Middle frontal gyrus (tissue), 1 donor: ENCODE results near the gene GRB14.
"Not testable (repeated sequence)": the region's sequence is repeated elsewhere in the genome, so short reads cannot be mapped to it uniquely, and the experiment has no call there.

Experiments used
- DNase-seq: peaks from one replicate; pipeline ENCODE4 v3.0.0-alpha.2; 2015; ENCODE audit warnings: low spot score; ENCODE audit errors: extremely low spot score

Gene GRB14

GRCh38 chr2:164620873-164621763 lies at the start of gene GRB14:
TSS of gene GRB14 (minus strand) at chr2:164621482. CDS start at chr2:164621309, 173 bp downstream.
- no peak for DNase-seq

- no peak for DNase-seq
Measured at GRCh38 chr2:164669291-164669690, 48.0 kb upstream of the GRB14 start.

GRCh38 chr2:164667566-164667965 lies 46.3 kb upstream of the GRB14 start:
- DNase-seq, result no peak

GRCh38 chr2:164664070-164664469 lies 42.8 kb upstream of the GRB14 start:
- no peak for DNase-seq

GRCh38 chr2:164662868-164663631 lies 41.8 kb upstream of the GRB14 start:
- no peak for DNase-seq

- DNase-seq, result no peak
Measured at GRCh38 chr2:164662066-164662465, 40.8 kb upstream of the GRB14 start.

DNA sequence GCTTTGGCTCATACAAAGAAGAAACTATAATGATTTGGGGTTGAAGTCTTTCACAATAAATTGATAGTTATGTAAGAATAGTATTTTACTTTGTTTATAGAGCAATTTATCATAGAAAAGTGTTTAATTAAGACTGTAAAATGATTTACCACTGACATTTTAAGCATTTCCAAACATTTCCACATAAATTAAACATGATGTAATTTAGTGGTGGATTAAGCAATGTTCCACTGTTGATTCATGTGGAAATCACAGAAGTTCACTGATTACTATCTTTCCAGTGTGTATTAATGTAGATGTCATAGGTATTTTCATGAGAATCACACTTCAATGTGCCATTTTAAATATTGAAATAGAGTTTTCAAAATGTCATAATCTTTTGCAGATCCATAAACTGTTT lies 40.1 kb upstream of the GRB14 start:
- no peak for DNase-seq

DNA sequence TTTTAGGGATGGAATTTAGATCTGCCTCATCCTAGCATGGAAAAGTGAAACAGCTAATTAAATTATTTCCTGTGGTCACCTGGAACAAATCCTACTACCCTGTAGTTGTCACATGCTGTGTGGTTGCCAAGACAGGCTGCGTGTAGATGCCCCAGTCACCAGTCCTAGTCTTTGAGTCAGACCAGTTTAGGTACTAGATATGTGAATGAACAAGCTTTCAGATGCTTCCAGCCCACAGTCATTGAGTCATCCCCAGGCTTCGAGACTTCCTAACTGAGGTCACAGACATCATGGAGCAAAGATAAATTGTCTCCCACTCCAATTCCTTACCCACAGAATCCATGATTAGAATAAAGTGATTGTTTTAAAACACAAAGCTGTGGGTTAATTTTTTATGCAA lies 35.8 kb upstream of the GRB14 start:
- no peak for DNase-seq

DNA sequence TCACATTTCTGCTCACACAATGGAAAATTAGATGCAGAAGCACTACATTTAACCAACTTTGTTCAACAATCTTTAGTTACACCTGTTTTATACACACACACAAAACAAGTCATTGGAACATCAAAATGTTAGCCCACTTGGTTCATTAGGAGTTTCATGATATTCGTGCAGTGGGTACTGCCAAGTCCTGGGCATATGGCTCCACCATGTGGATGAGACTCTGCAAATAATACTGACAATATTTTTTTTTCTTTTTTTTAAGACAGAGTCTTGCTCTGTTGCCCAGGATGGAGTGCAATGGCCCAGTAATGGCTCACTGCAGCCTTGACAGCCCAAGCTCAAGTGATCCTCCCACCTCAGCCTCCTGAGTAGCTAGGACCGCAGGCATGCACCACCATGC lies 34.5 kb upstream of the GRB14 start:
- no peak for DNase-seq

GRCh38 chr2:164655336-164655735 lies 34.1 kb upstream of the GRB14 start:
- no peak for DNase-seq

DNA sequence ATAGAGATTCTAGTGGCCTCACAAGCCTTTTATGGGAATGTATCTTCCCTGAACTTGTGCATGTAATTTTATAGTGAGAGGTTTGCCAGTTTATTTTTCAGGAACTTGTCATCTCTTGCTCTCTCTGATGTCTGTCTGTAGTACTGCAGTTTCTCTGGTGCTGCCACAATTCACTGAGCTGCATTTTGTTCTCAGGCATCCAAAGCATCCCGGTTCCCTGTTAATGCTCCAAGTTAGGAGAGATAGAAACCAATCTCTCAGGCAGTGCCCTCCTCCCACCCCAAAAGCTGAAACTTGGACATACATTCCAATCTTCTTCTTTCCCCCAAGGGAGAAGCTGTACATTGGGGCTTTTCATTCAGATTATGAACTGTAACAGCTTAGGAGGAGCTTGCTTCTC lies 30.1 kb upstream of the GRB14 start:
- no peak for DNase-seq

DNA sequence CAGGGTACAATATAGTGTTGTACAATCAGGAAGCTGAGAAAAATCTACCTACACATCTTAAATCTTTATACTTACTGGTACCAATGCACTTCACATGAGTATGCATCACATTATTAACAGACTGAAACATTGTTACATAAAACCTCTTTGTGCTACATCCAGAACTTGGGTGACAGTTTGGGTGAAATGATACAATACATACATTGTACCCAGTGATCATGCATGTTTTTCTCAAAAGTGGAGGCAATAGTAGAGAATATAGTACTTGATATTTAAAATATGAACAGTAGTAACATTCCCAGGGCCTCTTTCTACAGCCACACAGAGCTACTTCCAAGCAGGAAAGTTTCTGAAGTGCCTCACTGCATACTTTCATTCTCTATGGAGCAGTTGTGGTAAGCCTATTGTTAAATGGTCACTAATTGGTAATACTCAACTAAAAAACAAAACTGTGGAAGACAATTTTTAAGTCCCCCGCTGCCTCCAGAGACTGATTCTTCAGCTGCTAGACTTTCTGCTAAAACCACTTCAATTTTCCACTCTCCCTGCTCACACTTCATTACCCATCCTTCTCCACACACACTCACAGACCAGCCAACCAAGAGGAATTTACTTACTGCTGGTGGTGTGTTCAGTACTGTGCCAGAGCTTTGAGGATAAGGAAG lies 22.9 kb upstream of the GRB14 start:
- DNase-seq, result no peak

GRCh38 chr2:164642946-164643555 lies 21.8 kb upstream of the GRB14 start:
- DNase-seq, result no peak

- DNase-seq, result no peak
Measured at GRCh38 chr2:164642268-164642667, 21.0 kb upstream of the GRB14 start.

DNA sequence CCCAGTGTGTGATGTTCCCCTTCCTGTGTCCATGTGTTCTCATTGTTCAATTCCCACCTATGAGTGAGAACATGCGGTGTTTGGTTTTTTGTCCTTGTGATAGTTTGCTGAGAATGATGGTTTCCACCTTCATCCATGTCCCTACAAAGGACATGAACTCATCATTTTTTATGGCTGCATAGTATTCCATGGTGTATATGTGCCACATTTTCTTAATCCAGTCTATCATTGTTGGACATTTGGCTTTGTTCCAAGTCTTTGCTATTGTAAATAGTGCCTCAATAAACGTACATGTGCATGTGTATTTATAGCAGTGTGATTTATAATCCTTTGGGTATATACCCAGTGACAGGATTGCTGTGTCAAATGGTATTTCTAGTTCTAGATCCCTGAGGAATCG lies 7.0 kb upstream of the GRB14 start:
- DNase-seq, result not testable (repeated sequence)

DNA sequence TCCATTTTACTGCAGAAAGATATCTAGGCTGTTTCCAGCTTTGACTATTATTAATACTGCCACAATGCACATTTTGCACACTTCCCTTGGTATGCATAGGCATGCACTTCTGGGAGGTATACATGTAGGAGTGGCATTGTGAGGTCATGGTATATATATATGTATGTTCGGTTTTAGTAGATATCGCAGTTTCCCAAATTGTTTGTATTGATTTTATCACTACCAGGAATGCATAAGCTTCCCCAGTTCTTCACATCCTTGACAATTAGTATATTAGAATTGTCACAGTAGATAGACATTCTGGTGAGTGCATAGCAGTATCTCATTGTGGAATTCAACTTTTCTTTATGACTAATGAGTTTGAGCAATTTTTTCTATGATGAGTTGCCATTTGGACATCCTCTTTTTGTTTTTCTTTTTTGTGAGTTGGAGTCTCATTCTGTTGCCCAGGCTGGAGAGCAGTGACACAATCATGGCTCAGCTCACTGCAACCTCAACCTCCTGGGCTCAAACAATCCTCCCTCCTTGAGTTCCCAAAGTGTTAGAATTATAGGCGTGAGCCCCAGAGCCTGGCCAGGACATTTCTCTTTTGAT lies 4.2 kb upstream of the GRB14 start:
- DNase-seq, result no peak

GRCh38 chr2:164624316-164624715 lies 3.0 kb upstream of the GRB14 start:
- no peak for DNase-seq

- no peak for DNase-seq
Measured at GRCh38 chr2:164622338-164623106, 1.2 kb upstream of the GRB14 start.

DNA sequence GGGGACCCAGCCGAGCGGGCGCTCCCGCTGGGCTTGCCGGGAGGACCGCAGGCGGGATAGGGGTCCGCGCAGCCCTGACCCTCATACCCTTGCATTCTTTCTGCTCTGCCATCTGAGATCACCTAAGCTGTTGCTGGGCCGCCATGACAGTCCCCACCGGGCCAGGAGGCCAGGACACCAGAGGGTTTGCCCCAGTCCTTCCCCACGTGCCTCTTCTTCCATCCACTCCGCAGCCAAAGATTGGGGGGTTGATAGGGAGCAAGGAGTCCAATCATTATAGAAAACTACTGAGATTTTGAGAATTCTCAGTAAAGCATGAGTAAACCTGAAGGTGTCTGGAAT lies 453 bp upstream of the GRB14 start:
- DNase-seq, result no peak

- no peak for DNase-seq
Measured at GRCh38 chr2:164620457-164620856, 825 bp downstream of the GRB14 start.

DNA sequence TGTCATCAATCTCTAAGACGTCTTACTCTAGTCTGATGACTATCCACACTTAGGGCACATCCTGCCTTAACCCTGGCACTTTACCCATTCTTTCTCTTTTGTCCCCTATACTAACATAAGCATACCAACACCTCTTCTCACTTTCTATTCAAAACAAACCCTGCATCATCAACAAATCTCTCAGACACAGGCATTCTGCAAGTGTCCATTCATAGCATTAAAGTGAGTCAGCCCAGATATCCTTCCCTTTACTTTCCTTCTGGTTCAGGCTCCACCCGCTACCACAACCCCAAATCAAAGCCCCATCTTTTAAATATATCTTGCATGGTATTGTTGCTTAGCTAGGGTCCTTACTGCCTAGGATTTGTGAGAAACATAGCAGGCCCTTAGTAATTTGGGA lies 3.8 kb downstream of the GRB14 start:
- DNase-seq, result no peak
